Nephron progenitor cell (in vitro differentiated cells): ENCODE results near the gene KEAP1.

Experiments used
- DNase-seq: peaks from one replicate; pipeline ENCODE4 v3.0.0; 2021
- H3K27ac Mint-ChIP-seq: 2 replicates; pipeline ENCODE4 v1.8.0; 2021; ENCODE audit warnings: mild to moderate bottlenecking, moderate library complexity, mixed read lengths
- H3K27me3 Mint-ChIP-seq: 2 replicates; pipeline ENCODE4 v1.8.0; 2021; ENCODE audit warnings: mild to moderate bottlenecking, low read depth, mixed read lengths; ENCODE audit not compliant: poor library complexity
- H3K36me3 Mint-ChIP-seq: 2 replicates; pipeline ENCODE4 v1.8.0; 2021; ENCODE audit warnings: low read depth, mixed read lengths
- H3K4me1 Mint-ChIP-seq: 2 replicates; pipeline ENCODE4 v1.8.0; 2021; ENCODE audit warnings: mixed read lengths
- H3K4me3 Mint-ChIP-seq: 2 replicates; pipeline ENCODE4 v1.8.0; 2021; ENCODE audit warnings: mild to moderate bottlenecking, moderate library complexity, mixed read lengths
- H3K9me3 Mint-ChIP-seq: 2 replicates; pipeline ENCODE4 v1.8.0; 2021; ENCODE audit warnings: mild to moderate bottlenecking, moderate library complexity, mixed read lengths
- CTCF ChIP-seq: fragments of 200-600 bp; sonication (generic); IDR thresholded peaks from 2 replicates; pipeline ENCODE4 v1.5.0; 2021; ENCODE audit warnings: antibody characterized with exemption

KEAP1 gene

GRCh38 chr19:10505583-10506229 is 2.5 kb upstream of the KEAP1 start:
- H3K36me3 Mint-ChIP-seq, result no peaks in the 10 kb centered on the region
- H3K9me3 Mint-ChIP-seq, result no peaks in the 10 kb centered on the region
- TF ChIP-seq CTCF, result peak; percentile 74
- H3K27me3 Mint-ChIP-seq, result peaks cover 4% of the 10 kb centered on the region
- H3K4me3 Mint-ChIP-seq, result peak overlapping the region; percentile 30
- DNase-seq, result peak; percentile 77
- H3K4me1 Mint-ChIP-seq, result peaks cover 10% of the 10 kb centered on the region
- no peak overlapping the region for H3K27ac Mint-ChIP-seq

- H3K4me3 Mint-ChIP-seq, result peak overlapping the region; percentile 84
- H3K4me1 Mint-ChIP-seq, result peaks cover 17% of the 10 kb centered on the region
- peak overlapping the region; percentile 51 for H3K27ac Mint-ChIP-seq
- H3K9me3 Mint-ChIP-seq, result no peaks in the 10 kb centered on the region
- H3K27me3 Mint-ChIP-seq, result no peaks in the 10 kb centered on the region
- H3K36me3 Mint-ChIP-seq, result peaks cover 19% of the 10 kb centered on the region
- peak; percentile 92 for DNase-seq
- TF ChIP-seq CTCF, result no peak
These were observed 593 bp downstream of the KEAP1 start for GRCh38 chr19:10502524-10503001.

GRCh38 chr19:10501971-10502523 is 1.1 kb downstream of the KEAP1 start:
- Mint-ChIP-seq H3K27me3 (no peaks in the 10 kb centered on the region), H3K4me1 (peaks cover 17% of the 10 kb centered on the region), H3K4me3 (peak overlapping the region; percentile 84), H3K27ac (peak overlapping the region; percentile 51), H3K36me3 (peaks cover 23% of the 10 kb centered on the region), H3K9me3 (no peaks in the 10 kb centered on the region)
- no peak for TF ChIP-seq CTCF
- DNase-seq, result peak; percentile 61

- H3K27me3 Mint-ChIP-seq, result no peaks in the 10 kb centered on the region
- H3K9me3 Mint-ChIP-seq, result no peaks in the 10 kb centered on the region
- peak overlapping the region; percentile 75 for H3K4me3 Mint-ChIP-seq
- DNase-seq, result no peak
- H3K36me3 Mint-ChIP-seq, result peaks cover 31% of the 10 kb centered on the region
- H3K4me1 Mint-ChIP-seq, result peaks cover 17% of the 10 kb centered on the region
- TF ChIP-seq CTCF, result no peak
- peak overlapping the region; percentile 21 for H3K27ac Mint-ChIP-seq
These were observed 2.9 kb downstream of the KEAP1 start for GRCh38 chr19:10500247-10500592.

GRCh38 chr19:10499550-10500246 is 3.5 kb downstream of the KEAP1 start:
- H3K27ac Mint-ChIP-seq, result peak overlapping the region; percentile 21
- no peaks in the 10 kb centered on the region for H3K9me3 Mint-ChIP-seq
- H3K27me3 Mint-ChIP-seq, result no peaks in the 10 kb centered on the region
- peaks cover 36% of the 10 kb centered on the region for H3K36me3 Mint-ChIP-seq
- no peak for DNase-seq
- no peak for TF ChIP-seq CTCF
- H3K4me1 Mint-ChIP-seq, result peaks cover 17% of the 10 kb centered on the region
- no peak overlapping the region for H3K4me3 Mint-ChIP-seq
